Uterus (tissue), 4 donors: ENCODE data around the gene ADAMTSL4. TPM values are rescaled to one million over a fixed set of nuclear protein-coding genes. Genes with fewer than 3 reads are reported as not detected.
"Not testable (repeated sequence)": the region's sequence is repeated elsewhere in the genome, so short reads cannot be mapped to it uniquely, and the experiment has no call there.

Experiments
- DNase-seq, 2 donors: peaks; one replicate each; pipeline ENCODE4 v3.0.0-alpha.2; 2019 to 2020
- H3K27ac ChIP-seq, 2 donors: fragments of 200-600 bp; sonication (generic); 1 replicate in 1 of 2; 2 replicates in 1 of 2; pipeline ENCODE4 v1.5.1; 2016 to 2018
- H3K27me3 ChIP-seq, 2 donors: fragments of 200-600 bp; sonication (generic); one replicate each; pipeline ENCODE4 v1.5.1; 2018 to 2019; ENCODE audit warnings: control low read depth in 1 of 2
- H3K36me3 ChIP-seq, 2 donors: fragments of 200-600 bp; sonication (generic); one replicate each; pipeline ENCODE4 v1.5.1; 2019; ENCODE audit warnings: control low read depth in 1 of 2
- H3K4me1 ChIP-seq, 2 donors: fragments of 200-600 bp; sonication (generic); one replicate each; pipeline ENCODE4 v1.5.1; 2018 to 2019; ENCODE audit warnings: control low read depth in 1 of 2
- H3K4me3 ChIP-seq, 2 donors: fragments of 200-600 bp; sonication (generic); 1 replicate in 1 of 2; 2 replicates in 1 of 2; pipeline ENCODE4 v1.5.1; 2018 to 2019; ENCODE audit warnings: mild to moderate bottlenecking in 1 of 2
- H3K9me3 ChIP-seq, 2 donors: fragments of 200-600 bp; sonication (generic); one replicate each; pipeline ENCODE4 v1.5.1; 2019; ENCODE audit warnings: control low read depth in 1 of 2
- POLR2A ChIP-seq, 2 donors: fragments of 450-650 bp; IDR thresholded peaks; one replicate each; pipeline ENCODE4 v1.6.1; 2016; ENCODE audit warnings: antibody characterized with exemption in 2 of 2, mild to moderate bottlenecking in 1 of 2, moderate library complexity in 1 of 2
- intact Hi-C: fragments of 100-400 bp; cut with DNase I; formaldehyde crosslinking; loops from one replicate; pipeline ENCODE4 v1.15.1; 2023; ENCODE audit warnings: low total_unique reads
- total RNA-seq, 4 donors: library from RNA; depleted of rRNA in 3 of 4; stranded (reverse); fragments of >200 nt in 3 of 4; gene quantifications; one replicate each; pipeline versions ENCODE4 v1.1.0 to v1.2.4, GENCODE V29; 2014 to 2023
- TF ChIP-seq, protein P1 (sequence below), 4 experiments: fragments of 200-600 bp in 2 of 4; fragments of 450-650 bp in 2 of 4; sonication (generic) in 2 of 4; IDR thresholded peaks; one replicate each; pipeline ENCODE4 v1.5.1; 2016 to 2019; ENCODE audit warnings: antibody characterized with exemption in 4 of 4, mild to moderate bottlenecking in 2 of 4, moderate library complexity in 1 of 4
- donor health status: DM: yes; HTN: yes; CAD: no.

The ADAMTSL4 gene
- total RNA-seq, 4 donors from 2014 or later, result 15.9 to 133 (median 35.4) TPM

DNA sequence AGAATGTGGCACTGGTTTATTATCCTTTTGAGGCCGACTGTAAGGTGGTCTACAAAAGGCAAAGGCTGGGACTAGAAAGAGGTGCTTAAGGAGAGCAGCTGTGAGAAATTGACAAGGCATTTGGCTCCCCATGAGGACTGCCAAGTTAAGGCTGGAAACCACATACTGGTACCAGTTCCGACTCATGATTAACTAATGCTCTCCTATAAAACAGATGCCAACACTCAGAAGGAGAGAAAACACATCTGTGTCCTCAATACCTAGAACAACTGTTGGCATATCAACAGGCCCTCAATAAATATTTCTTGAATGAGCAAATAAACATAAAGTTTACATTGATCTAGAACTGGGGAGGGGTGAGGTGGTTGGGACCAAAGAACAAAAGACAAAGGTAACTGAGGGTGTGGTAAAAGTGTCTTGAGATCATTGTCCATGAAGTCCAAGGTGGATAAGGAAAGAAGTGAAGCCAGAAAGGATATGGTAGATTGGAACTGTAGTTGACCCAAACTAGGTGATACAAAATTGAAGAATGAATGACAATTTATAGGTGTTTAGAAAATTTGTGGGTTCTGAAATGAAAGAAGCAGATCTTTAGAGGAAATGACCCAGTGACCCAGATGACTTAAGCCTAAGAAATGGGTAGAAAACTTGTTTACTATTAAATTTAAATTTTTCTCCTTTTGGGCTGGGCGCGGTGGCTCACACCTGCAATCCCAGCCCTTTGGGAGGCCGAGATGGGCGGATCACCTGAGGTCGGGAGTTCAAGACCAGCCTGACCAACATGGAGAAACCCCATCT lies 47.1 kb downstream of the ADAMTSL4 start:
- Histone ChIP-seq H3K4me3 (no peak overlapping the region), H3K9me3 (no peaks in the 10 kb centered on the region), H3K36me3 (no peaks in the 10 kb centered on the region), H3K27me3 (no peaks in the 10 kb centered on the region), H3K27ac (no peak overlapping the region), H3K4me1 (no peaks in the 10 kb centered on the region)
- intact Hi-C loops, result no loop called here
- no peak for DNase-seq
- TF ChIP-seq, protein P1, sequence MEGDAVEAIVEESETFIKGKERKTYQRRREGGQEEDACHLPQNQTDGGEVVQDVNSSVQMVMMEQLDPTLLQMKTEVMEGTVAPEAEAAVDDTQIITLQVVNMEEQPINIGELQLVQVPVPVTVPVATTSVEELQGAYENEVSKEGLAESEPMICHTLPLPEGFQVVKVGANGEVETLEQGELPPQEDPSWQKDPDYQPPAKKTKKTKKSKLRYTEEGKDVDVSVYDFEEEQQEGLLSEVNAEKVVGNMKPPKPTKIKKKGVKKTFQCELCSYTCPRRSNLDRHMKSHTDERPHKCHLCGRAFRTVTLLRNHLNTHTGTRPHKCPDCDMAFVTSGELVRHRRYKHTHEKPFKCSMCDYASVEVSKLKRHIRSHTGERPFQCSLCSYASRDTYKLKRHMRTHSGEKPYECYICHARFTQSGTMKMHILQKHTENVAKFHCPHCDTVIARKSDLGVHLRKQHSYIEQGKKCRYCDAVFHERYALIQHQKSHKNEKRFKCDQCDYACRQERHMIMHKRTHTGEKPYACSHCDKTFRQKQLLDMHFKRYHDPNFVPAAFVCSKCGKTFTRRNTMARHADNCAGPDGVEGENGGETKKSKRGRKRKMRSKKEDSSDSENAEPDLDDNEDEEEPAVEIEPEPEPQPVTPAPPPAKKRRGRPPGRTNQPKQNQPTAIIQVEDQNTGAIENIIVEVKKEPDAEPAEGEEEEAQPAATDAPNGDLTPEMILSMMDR (IDR thresholded peaks at IDR 0.05), result no peak
- TF ChIP-seq POLR2A (IDR thresholded peaks at IDR 0.05), result no peak

DNA sequence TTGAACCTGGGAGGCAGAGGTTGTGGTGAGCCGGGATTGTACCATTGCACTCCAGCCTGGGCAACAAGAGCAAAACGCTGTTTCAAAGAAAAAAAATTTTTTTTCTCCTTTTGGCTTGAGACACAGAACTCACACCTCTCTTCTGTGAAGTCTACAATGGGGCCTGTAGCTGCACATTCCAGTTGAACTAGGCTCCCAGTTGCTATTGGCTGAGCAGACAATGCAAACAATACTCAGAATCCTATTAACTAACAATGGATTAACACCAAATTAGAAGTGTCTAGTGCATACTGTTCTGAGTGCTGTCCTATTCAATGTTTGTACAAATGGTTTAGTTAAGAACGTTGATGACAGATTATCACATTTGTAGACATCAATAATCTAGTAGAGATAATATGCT lies 47.8 kb downstream of the ADAMTSL4 start:
- no peaks in the 10 kb centered on the region for H3K4me1 ChIP-seq
- H3K27me3 ChIP-seq, result no peaks in the 10 kb centered on the region
- no peak overlapping the region for H3K4me3 ChIP-seq
- H3K27ac ChIP-seq, result no peak overlapping the region
- no peaks in the 10 kb centered on the region for H3K36me3 ChIP-seq
- no peak for DNase-seq
- intact Hi-C loops, result no loop called here
- no peak for TF ChIP-seq POLR2A (IDR thresholded peaks at IDR 0.05)
- TF ChIP-seq, protein P1 (IDR thresholded peaks at IDR 0.05), result no peak
- H3K9me3 ChIP-seq, result no peaks in the 10 kb centered on the region

GRCh38 chr1:150598346-150598745 lies 49.1 kb downstream of the ADAMTSL4 start:
- DNase-seq, H3K27me3 ChIP-seq, H3K36me3 ChIP-seq, intact Hi-C loops, H3K4me1 ChIP-seq, H3K9me3 ChIP-seq, H3K4me3 ChIP-seq, H3K27ac ChIP-seq: not testable (repeated sequence)

DNA sequence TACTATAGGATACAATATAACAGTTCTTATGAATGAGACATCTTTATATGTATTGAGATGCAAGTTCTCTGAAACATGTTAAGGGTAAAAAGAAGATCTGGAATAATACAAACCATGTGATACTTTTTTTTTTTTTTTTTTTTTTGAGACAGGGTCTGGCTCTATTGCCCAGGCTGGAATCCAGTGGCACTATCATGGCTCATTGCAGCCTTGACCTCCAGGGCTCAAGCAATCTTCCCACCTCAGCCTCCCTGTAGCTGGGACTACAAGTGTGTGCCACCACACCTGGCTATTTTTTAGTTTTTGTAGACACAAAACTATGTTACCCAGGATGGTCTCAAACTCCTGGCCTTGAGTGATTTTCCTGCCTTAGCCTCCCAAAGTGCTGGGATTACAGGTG lies 52.3 kb downstream of the ADAMTSL4 start:
- H3K9me3 ChIP-seq, result no peaks in the 10 kb centered on the region
- H3K36me3 ChIP-seq, result no peaks in the 10 kb centered on the region
- intact Hi-C loops, result no loop called here
- H3K27ac ChIP-seq, result no peak overlapping the region
- H3K4me1 ChIP-seq, result no peaks in the 10 kb centered on the region
- no peak overlapping the region for H3K4me3 ChIP-seq
- no peak for TF ChIP-seq POLR2A (IDR thresholded peaks at IDR 0.05)
- TF ChIP-seq, protein P1 (IDR thresholded peaks at IDR 0.05), result no peak
- DNase-seq, result no peak
- no peaks in the 10 kb centered on the region for H3K27me3 ChIP-seq

DNA sequence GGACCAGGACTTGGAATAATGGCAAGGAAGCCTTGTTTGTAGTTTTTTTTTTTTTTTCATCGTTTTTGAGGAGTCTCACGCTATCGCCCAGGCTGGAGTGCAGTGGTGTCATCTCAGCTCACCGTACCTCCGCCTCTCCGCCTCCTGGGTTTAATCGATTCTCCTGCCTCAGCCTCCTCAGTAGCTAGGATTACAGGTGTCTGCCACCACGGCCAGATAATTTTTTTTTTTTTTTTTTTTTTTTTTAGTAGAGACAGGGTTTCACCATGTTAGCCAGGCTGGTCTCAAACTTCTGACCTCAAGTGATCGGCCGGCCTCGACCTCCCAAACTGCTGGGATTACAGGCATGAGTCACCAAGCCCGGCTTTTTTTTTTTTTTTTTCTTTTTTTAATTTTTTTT lies 53.2 kb downstream of the ADAMTSL4 start:
- H3K4me3 ChIP-seq, DNase-seq, H3K27me3 ChIP-seq, H3K4me1 ChIP-seq, H3K36me3 ChIP-seq, H3K9me3 ChIP-seq, intact Hi-C loops, H3K27ac ChIP-seq: not testable (repeated sequence)

DNA sequence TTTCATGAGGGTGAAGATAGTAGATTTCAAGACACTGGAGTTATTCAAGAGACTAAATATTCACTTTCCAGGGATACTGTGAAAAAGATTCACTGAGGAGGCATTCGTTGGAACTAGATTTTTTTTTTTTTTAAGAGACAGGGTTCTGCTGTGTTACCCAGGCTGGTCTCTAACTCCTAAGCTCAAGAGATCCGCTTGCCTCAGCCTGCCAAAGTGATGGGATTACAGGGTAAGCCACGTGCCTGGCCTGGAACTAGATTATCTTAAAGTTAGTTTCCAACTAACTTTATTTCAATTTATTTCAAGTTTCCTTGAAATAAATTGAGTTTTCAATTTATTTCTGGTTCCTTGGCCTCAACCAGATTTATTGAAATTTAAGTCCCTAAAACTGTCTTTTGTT lies 54.5 kb downstream of the ADAMTSL4 start:
- no peak for TF ChIP-seq POLR2A (IDR thresholded peaks at IDR 0.05)
- TF ChIP-seq, protein P1 (IDR thresholded peaks at IDR 0.05), result no peak
- Histone ChIP-seq H3K36me3 (no peaks in the 10 kb centered on the region), H3K27me3 (no peaks in the 10 kb centered on the region), H3K4me1 (no peaks in the 10 kb centered on the region), H3K27ac (peak overlapping the region; percentile 67 to 75), H3K9me3 (no peaks in the 10 kb centered on the region), H3K4me3 (no peak overlapping the region)
- intact Hi-C loops, result no loop called here
- DNase-seq, result no peak
